GM18502 (cell line): ENCODE data around the gene RGL3.
"Not testable (repeated sequence)": the region's sequence is repeated elsewhere in the genome, so short reads cannot be mapped to it uniquely, and the experiment has no call there.

Experiments used
- ATAC-seq: cut with Tn5 transposase; IDR thresholded peaks from one replicate; pipeline ENCODE4 v1.9.1; 2021; ENCODE audit warnings: mild to moderate bottlenecking; ENCODE audit not compliant: unreplicated experiment, poor library complexity

RGL3 gene

DNA sequence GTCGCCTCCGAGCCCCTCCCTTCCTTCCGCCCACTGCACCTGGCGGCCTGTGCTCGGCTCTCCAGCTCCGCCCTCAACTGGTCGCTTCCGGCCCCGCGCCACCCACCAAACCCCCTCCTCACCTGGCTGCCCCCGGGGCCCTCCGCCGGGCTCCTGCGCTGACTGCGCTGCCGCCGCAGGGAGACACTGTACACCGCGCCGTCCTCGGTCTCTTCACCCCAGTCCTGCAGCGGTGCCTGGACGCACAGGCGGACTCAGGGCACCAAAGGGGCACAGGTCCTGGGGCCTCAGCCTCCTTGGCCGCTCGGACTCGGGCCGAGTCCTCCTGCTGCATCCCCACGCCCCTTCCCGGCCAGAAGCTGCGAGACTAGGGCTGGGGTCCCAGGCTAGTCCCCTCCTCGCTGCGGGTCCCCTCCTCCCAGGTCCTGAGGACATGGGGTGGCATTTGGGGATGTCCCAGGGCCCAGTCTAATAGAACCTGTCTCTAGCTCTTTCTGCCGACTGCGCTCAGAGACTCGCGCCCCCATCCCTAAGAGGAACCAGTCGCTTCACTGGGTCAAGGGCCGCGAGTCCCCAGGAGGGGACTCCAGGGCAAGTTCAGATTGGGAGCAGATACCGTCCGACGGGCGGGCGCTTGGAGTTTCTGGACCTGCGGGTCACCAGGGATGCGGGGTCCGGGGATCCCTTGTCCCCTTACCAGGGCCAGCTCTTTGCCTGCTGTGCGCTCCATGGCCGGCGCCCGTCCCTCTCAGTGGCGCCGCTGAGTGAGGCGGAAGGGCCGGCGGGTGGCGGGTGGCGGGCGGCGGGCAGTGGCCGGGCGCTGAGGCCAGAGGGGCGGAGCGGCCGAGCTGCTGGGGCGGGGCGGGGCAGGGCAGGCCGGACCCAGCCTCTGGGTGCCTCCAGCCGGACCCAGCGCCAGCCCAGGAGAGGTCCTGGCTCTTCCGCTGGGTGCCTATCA, at the start of gene RGL3:
TSS of gene RGL3 (minus strand) at position 766 of the 958 bp plus-strand sequence. CDS start at position 730, 36 bp downstream.
- no peak for ATAC-seq

GRCh38 chr19:11468266-11468845, 49.2 kb upstream of the RGL3 start:
- not testable (repeated sequence) for ATAC-seq

- ATAC-seq: no peak
Measured at GRCh38 chr19:11465600-11465999, 46.5 kb upstream of the RGL3 start.

DNA sequence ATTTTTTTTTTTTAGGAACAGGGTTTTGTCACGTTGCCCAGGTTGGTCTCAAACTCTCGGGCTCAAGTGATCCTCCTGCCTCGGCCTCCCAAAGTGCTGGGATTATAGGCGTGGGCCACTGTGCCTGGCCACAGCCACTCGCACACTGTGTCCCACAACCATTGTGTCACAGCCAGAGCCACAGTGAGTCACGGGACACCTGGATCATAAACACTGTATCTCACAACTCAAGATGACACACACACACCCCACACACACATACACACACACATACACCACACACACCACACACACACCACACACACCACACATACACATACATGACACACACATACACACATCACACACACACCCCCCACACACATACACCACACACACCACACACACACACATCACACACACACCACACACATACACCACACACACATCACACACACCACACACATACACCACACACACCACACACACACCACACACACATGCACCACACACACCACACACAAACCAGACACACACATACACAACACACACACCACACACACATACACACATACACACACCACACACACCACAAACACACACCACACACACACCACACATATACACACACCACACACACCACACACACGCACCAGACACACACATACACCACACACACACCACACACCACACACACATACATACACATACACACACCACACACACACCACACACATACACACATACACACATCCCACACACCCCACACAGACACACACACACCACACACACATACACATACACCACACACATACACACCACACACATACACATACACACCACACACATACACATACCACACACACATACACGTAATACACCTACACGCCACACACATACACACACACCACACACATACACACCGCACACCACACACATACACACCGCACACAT, 45.5 kb upstream of the RGL3 start:
- ATAC-seq: no peak

GRCh38 chr19:11463391-11463790, 44.3 kb upstream of the RGL3 start:
- ATAC-seq: no peak

DNA sequence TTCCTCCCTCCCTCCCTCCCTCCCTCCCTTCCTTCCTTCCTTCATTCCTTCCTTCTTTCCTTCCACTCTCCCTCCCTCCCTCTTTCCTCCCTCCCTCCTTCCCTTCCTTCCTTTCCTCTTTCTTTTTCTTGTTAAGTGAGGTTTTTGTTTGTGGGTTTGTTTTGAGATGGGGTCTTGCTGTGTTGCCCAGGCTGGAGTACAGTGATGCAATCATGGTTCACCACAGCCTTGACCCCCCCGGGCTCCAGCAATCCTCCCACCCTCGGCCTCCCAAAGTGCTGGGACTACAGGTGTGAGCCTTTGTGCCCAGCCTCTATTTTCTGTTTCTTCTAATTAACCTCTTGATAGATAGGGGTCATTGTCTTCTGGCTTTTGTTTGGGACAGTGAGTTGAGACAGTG, 42.3 kb upstream of the RGL3 start:
- ATAC-seq: no peak

- no peak for ATAC-seq
Measured at GRCh38 chr19:11460207-11460606, 41.1 kb upstream of the RGL3 start.

DNA sequence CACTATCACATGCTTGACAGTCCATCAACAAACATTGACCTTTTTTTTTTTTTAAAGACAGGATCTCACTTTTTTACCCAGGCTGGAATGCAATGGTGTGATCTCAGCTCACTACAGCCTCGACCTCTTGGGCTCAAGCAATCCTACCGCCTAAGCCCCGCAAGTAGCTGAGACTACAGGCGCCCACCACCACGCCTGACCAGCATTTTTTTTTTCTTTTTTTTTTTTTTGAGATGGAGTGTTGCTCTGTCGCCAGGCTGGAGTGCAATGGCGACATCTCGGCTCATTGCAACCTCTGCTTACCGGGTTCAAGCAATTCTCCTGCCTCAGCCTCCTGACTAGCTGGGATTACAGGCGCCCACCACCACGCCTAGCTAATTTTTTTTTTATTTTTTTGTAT, 39.8 kb upstream of the RGL3 start:
- not testable (repeated sequence) for ATAC-seq

GRCh38 chr19:11458236-11458900, 39.3 kb upstream of the RGL3 start:
- no peak for ATAC-seq

- ATAC-seq: no peak
Measured at GRCh38 chr19:11457831-11458230, 38.7 kb upstream of the RGL3 start.

DNA sequence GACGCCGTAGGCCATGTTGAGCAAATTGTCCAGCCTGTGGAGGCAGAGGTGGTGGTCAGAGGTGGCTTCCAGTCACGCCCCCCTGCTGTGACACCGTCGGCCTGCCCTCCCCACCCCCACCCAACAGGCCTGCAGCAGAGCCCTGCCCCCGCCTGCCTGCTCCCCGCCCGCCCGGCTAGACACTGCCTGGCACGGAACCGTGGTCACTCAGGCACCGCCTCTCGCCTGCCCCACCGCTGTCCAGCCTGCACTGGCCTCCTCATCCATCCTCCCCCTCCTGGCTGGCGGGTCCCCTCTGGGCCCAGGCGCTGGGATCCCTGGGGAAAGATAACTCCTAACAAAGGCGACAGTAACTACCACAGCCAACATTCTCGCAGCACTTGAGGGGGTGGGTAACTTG, 38.0 kb upstream of the RGL3 start:
- no peak for ATAC-seq

DNA sequence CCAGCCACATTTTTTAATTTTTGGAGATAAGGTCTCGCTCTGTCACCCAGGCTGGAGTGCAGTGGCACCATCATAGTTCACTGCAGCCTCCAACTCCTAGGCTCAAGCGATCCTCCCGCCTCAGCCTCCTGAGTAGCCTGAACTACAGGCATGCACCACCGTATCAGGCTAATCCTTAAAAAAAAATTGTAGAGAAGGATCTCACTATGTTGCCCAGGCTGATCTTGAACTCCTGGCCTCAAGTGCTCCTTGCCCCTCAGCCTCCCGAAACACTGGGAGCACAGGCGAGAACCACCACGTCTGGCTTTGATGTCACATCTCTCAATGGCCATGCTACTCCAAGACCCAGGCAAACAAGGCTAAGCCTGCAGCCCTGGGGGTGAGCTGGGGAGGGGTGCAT, 37.5 kb upstream of the RGL3 start:
- ATAC-seq: no peak

GRCh38 chr19:11455233-11455554, 36.1 kb upstream of the RGL3 start:
- not testable (repeated sequence) for ATAC-seq

DNA sequence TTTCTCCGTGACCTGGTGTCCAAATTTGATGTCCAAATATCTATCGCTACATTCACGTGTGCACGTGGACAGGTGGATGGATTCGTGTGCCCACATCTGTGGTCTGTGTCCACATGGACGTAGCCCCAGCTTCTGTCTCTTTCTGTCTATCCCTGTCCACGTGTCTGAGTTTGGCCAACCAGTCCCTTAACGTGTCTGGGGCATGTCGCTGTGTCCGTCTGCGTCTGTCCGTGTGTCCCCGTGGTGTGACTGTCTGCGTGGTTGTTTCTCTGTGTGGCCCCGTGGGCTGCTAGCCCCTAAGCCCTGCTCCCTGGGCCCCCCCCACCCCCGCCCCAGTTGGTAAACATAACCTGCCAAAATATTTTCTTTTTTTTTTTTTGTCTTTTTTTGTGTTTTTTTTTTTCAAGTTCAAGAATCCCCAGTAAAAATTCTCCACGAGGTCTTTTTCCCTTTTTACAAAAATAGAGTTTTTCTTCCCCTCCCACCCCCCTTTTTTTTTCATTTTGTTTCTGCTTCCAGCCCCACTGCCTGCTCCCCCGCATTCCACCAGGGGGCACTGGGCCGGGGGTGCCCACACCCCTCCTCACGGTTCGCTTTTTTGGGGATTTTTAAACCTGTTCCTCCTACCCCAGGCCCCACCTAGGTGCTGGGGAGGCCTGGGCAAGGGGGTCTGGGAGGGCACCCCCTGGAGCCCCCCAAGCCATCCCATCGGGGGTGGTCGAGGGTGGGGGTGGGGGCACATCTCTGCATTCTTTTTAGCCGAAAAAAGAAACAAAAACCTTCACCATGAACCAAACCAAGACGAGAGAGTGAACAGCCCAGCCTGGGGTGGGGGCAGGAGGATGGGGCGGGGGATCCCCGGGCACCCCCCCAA, 34.6 kb upstream of the RGL3 start:
- no peak for ATAC-seq

GRCh38 chr19:11452620-11453310, 33.7 kb upstream of the RGL3 start:
- ATAC-seq: no peak

GRCh38 chr19:11451871-11452619, 32.9 kb upstream of the RGL3 start:
- no peak for ATAC-seq

- ATAC-seq: no peak
Measured at GRCh38 chr19:11451327-11451870, 32.3 kb upstream of the RGL3 start.
